NOMO-1 treated with DMSO at 0.1 percent for 48 hours (cell line): ENCODE results near the gene STAT1.
A peak's percentile ranks its signal among the peaks of the same experiment; 100 is the strongest.
"Not testable (repeated sequence)": the region's sequence is repeated elsewhere in the genome, so short reads cannot be mapped to it uniquely, and the experiment has no call there.

Experiments used
- DNase-seq: peaks from one replicate; lab custom pipeline; 2025; ENCODE audit not compliant: unreplicated experiment; lab: John Stamatoyannopoulos, UW

The STAT1 gene

GRCh38 chr2:190965580-190966222, 48.3 kb downstream of the STAT1 start:
- DNase-seq = no peak

DNA sequence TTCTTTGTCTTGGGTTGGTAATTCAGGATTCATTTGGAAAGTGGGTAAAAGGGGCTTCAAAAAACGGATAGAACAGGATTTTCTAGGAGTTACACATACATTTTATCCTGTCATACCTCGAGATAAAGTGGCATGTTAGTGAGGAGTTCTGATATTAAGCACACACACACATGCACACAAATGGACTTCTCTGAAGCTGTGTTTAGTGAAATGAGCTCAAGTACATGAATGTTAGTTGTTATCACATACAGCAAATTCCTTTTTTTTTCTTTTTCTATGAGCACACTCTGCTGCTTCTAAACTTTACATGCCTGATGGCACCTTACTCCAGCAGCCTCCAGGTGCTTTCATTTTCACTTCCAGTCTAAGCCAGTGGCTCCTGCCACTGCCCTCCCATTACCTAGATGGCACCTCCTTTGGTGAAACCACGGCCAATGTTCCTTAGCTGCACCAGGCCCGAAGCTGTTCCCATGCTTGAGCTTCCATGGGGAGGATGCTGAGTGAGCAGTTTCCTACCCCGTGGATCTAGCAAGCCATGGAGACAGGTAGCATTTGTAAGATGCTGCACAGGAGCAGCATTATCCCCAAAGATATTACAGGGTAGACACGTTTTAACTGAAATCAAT, 49.7 kb downstream of the STAT1 start:
- DNase-seq = no peak

DNA sequence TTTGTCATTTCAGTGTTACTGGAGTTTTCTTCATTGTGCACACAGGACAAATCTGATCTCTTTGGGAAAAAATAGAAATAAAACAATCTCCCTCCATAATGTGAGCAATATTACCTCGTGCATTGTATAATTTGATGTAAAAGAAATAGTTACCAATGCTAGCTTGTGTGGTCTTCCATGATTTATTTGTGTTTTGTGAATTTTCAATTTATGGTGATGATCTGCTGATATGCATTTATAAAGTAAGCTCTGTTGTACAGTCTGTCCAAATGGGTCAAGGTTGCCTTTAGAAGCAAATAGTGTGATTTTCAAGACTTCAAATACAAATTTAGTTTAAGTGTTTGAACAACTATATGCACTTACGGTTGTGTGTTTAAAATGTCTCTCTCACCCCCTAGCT, 50.9 kb downstream of the STAT1 start:
- DNase-seq = no peak

GRCh38 chr2:190961918-190962487, 52.0 kb downstream of the STAT1 start:
- peak; percentile 39 for DNase-seq

GRCh38 chr2:190961117-190961516, 52.9 kb downstream of the STAT1 start:
- DNase-seq = not testable (repeated sequence)

DNA sequence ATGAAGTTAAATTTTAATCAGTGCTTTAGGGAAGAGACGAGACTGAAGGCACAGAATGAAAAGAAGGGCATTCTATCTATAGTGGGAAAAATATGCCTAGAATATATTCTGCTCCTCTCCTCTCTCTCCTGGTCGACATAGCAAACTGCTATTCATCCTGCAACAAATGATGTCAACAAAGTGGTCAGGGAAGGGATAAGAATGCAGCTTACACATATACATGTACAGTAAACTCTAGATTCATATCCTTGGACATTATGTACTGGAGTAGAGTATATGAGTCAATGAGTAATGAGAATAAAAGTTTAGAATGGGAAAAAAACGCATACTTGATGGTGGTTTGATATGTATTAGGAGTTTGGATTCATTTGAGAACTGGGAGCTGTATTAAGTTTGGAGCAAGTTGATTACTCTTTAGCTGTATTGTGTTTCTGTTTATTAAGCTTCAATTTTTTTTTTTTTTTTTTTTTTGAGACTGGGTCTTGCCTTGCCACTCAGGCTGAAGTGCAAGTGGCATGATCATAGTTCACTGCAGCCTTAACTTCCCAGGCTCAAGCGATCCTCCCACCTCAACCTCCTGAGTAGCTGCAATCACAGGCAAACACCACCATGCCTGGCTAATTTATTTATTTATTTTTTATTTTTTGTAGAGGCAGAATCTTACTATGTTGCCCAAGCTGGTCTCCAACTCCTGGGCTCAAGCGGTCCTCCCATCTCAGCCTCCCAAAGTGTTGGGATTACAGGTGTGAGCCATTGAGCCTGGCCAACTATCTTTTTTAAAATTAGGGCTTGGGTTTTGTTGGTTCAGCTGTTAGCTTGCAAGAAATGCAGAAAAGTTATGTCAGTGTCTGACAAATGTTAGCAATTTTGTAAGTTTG, 53.8 kb downstream of the STAT1 start:
- DNase-seq = no peak

DNA sequence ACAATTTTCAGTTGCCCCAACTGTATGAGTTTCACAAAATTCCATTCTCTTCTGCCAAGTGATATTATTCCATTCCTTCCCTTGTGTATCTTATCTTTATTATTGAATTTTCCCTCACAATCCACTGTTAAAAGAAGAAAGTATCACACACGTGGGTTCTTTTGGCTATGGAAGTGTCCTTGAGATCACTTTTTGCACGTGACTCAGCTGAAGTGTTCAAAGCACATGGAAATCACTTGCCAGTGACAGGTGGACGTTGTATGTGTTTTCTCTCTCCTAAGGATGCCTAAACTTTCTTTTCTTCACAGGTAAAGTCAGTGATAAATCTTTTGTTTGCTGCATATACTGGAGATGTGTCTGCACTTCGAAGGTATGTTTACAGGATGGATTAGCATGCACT, 60.7 kb downstream of the STAT1 start:
- no peak for DNase-seq

- no peak for DNase-seq
These were observed 63.4 kb downstream of the STAT1 start for GRCh38 chr2:190950566-190950991.

DNA sequence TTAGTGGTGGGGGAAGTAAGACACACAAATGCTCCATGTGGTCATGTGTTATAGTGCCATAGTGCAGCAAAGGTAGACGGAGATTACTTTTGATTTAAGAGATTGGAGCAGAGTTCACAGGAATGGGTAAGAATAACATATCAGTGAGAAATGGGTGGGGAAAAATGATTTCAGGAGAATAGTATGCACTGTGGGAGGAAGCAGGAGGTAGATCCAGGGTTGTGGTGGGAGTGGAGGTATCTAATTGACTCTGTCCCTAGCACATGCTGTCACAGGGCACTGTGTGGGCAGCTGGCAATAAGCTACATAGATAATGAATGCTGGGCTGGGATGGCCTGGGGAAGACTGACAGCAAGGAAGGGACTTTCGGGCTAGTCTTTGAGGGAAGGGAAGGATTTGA, 65.3 kb downstream of the STAT1 start:
- no peak for DNase-seq

DNA sequence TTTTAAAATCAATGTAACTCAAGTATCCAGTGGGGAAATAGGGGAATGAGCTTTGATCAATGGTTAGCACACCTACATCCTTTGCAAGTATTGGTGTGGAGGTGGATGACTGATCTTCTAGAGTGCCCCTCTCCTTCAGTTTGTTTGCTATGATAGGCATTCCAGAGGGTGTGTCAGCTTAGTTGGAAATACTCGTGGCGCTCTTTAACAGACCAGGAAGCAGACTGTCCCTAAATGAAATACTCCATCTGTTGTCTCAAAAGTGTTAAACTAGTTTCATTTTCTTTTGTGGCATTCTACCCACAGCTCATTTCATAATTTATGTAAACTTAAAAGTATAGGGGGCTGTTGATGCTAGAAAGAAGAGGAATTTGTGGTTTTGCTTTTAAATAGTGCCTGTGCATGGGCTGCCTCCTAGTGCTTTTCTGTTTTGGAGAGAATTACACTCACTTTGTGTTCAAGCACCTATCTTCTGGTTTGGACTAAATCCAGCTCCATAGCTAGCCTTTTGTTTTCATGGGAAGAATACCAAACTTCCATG, 66.2 kb downstream of the STAT1 start:
- DNase-seq = peak; percentile 85

GRCh38 chr2:190947141-190947540, 66.8 kb downstream of the STAT1 start:
- no peak for DNase-seq

GRCh38 chr2:190943706-190944105, 70.3 kb downstream of the STAT1 start:
- no peak for DNase-seq

DNA sequence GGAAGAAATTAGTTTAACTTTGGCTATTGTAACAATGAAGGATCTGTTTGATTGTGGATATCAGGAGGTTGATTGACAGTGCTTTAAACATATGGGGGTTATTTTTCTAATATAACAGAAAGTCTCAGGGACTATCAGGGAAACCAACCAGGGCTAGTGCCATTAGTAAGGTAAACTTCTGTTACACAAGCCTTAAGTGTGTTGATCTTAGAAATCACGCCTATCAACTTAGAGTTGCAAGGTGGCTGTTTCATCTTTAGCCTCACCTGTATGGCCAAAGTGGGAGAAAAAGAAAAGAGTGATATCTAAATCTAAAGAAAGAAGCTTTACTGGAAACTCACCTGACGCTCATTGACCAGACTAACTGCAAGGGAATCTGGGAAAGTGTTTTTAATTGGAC, 71.3 kb downstream of the STAT1 start:
- no peak for DNase-seq

DNA sequence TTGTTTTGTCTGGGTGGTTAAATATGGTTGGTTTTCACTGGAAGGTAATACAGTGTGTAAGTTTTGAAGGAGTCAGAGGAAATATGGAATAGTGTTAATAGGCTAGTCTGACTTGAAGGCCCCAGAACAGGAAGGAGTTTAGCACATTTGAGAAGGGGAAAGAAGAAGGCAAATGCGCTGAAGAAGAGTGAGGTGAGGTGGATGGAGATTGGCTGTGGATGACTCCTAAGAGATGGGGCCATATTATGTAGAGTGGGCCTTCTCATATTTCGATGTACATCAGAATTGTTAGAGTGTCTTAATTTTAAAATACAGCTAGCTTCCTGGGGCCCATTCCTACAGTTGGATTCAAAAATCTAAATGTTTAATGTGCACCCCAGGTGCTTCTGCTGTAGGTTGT, 72.4 kb downstream of the STAT1 start:
- no peak for DNase-seq

DNA sequence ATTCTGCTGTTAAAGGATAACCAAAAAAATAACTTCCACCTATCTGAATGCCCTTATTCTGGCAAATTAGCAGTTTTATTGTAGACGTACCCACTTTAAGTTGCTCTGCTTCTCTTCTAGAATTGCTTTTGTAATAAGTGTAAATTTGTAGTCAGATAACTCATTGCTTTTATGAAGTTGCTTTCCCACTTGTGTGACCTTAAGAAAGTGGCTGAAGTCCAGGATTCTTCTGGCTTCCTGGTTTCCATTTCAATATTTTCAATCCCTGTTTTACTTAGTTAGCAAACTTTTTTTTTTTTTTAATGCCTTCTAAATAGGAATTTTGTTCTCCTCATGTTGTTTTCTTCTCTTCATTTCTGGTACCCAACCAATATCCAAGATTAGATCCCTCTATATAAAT, 73.5 kb downstream of the STAT1 start:
- DNase-seq = no peak

- DNase-seq = peak; percentile 33
These were observed 75.1 kb downstream of the STAT1 start for GRCh38 chr2:190938771-190939335.

DNA sequence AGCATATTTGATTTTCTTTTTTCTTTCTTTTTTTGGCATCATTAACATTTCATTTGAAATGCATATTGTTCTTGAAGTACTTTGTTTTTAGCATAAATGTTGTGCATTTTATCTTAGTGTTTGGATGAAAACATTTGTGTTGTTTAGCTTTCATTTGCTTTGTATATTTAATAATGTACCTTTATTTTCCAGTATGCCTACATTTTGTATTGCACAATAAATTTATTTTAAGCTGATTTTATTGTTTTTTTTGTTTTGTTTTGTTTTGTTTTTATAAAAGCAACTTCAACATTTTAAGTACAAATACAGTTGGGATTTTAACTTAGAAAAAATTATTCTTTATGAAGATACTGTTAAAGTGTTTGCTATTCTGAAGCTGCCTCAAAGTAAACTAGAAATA, 78.9 kb downstream of the STAT1 start:
- DNase-seq = no peak

DNA sequence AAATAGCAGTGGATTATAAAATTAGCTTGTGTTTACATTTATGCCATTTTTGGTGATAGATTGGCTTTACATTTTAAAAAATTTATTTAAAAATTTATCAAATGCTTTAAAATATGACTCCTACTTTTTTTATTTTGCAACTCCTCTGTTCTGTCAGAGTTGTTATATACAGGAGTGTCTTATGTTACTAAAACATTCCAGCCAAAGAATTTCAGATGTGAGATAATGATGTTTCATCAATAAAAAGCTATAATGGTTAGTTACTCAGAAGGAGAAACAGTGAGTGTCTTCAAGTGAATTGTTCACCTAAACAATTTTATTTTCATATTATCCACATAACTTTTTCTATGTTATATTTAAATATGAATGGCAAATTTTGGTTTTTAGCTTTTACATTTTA, 80.6 kb downstream of the STAT1 start:
- DNase-seq = no peak

DNA sequence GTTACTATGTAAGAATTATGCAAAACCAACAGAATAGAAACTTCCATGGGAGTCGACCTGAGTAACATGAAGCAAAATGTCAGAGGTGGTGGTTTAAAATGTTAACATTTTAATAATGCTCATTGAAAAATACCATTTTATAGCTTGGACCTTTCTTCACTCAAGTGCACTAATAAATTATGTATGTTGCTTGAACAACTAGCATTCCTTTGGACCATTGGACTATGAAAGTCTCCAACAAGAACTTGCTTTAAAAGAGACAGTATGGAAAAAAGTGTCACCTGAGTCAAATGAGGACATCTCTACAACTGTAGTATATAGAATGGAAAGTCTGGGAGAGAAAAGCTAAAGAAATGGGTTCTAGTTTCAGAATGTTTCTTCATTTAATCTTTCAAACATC, 81.5 kb downstream of the STAT1 start:
- DNase-seq = no peak

DNA sequence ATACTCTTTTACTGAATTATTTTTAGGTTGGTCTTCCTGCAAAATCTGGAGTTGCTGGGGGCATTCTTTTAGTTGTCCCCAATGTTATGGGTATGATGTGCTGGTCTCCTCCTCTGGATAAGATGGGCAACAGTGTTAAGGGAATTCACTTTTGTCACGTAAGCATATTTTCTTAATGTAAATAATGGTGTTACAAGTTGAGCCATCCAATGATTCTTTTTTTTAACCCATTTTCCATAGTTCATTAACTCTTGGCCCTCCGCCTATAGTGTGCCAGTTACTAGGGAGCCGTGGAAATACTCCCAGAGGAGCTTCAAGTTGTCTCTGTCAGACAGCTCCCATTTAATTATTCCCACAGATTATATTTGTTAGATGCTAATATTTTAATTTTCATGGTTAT, 83.6 kb downstream of the STAT1 start:
- DNase-seq = no peak

DNA sequence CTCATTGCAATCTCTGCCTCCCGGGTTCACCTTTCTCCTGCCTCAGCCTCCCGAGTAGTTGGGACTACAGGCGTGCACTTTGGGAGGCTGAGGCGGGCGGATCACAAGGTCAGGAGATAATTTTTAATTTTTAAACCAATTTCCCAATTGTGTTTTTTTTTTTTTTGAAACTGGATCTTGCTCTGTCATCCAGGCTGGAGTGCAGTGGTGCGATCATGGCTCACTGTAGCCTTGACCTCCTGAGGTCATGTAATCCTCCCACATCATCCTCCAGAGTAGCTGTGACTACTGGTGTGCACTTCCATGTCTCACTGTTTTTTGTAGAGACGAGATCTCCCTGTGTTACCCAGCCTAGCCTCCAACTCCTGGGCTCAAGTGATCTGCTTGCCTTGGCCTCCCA, 84.1 kb downstream of the STAT1 start:
- DNase-seq = no peak
